ENCODE measurements around the gene SLC25A39. TPM values are rescaled to one million over a fixed set of nuclear protein-coding genes. Genes with fewer than 3 reads are reported as not detected.

SLC25A39 gene
- total RNA-seq, 1 experiment from 2014 or later: 164 TPM

DNA sequence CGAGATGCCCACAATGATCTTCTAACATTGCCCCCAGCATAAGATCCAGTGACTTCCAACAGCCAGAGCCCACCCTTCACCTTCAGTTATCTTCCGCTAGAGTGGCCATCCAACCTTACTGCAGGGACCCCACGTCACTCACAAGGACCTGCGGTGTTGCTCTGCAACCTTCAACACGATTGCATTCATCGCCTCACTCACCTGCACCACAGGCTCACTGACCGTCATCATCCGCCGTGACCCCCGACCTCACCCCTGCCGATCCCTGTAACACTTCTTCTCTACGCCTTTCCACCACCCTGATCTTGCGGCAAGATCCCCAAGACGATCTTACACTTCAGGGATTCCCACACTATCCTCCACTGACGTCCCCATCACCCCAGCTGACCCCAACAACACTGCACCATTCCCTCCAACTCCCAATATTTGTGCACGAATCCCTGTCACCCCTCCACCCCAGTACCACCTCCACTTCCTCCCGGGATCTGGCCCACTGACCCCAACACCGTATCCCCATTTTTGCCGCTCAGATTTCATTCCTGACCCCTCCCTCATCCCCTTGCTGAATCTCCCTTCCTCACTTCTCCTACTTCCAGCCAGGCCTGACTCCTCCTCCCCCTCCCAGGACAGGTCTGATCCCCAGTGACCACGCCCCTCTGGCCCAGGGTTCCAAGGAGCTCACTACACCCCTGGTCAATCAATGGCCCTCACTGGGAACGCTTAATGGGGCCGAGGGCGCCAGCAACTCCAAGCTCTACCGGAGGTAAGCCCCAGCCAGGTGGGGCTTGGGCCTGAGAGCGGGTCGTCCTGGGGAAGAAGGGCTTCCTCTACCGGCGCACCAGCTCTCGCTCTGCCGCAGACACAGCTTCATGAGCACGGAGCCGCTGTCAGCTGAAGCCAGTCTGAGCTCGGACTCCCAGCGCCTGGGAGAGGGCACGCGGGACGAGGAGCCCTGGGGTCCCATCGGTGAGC is 8.6 kb downstream of the SLC25A39 start:
- POLR2A ChIA-PET (ENCODE audit: unreplicated experiment): interaction anchor here (0.6 to 0.7 kb wide), 2 partner anchors 15 to 1108 kb away, joined by 3 read pairs; no protein-coding TSS in a partner anchor

DNA sequence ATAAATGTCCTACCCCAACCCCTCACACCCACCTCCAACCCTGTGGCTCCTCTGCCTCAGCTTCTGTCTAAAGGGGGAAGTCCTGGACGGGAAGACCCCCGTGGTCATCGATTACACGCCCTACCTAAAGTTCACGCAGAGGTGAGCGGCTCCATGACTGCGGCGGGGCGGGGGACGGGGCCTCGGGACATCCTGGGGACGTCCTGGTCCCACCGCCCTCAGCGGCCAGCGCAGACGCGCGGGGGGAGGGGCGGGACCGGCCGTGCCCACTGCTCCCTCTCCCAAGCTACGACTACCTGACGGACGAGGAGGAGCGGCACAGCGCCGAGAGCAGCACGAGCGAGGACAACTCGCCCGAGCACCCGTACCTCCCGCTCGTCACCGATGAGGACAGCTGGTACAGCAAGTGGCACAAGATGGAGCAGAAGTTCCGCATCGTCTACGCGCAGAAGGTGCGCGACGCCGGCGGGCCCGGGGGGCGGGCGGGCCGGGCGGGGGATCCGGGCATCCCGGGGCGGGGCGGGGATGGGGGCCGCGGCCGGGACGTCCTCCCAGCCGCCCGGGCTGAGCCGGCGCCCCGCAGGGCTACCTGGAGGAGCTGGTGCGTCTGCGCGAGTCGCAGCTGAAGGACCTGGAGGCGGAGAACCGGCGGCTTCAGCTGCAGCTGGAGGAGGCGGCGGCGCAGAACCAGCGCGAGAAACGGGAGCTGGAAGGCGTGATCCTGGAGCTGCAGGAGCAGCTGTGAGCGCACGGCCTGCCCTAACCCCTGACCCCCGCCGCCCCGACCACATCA is 9.6 kb downstream of the SLC25A39 start:
- Histone ChIP-seq H3K4me3 (no peak overlapping the region), H3K4me1 (replicated peaks; ENCODE audit: insufficient read depth) (no peaks in the 10 kb centered on the region), H3K9me2 (ENCODE audit: insufficient read depth) (no peaks in the 10 kb centered on the region), H3K36me3 (ENCODE audit: low read depth) (no peaks in the 10 kb centered on the region), H4K20me1 (ENCODE audit: insufficient read depth) (no peaks in the 10 kb centered on the region), H3K9me3 (ENCODE audit: insufficient read depth, low read depth) (no peaks in the 10 kb centered on the region), H3K27ac (no peak overlapping the region), H3K27me3 (ENCODE audit: insufficient read depth, low read depth) (no peaks in the 10 kb centered on the region), H3K4me2 (peak overlapping the region; percentile 45; the same call in 1 of the 2 replicates), H3F3A (ENCODE audit: insufficient read depth, low read depth) (peaks cover 25% of the 10 kb centered on the region; the same call in 1 of the 2 replicates), H2AFZ (no peak overlapping the region), H3K79me2 (ENCODE audit: low read depth) (no peaks in the 10 kb centered on the region)
- ChIA-PET POLR2A (ENCODE audit: unreplicated experiment) (interaction anchor here (0.6 to 0.7 kb wide), 3 partner anchors 16 to 1109 kb away, joined by 3 to 5 read pairs (median 3); no protein-coding TSS in a partner anchor), CTCF (interaction anchor here (0.6 kb wide), 1 partner anchor 10 kb away, joined by 3 read pairs; no protein-coding TSS in a partner anchor)
- peak in 1 of 2 experiments; percentile 53 for DNase-seq
- intact Hi-C loops (cut with micrococcal nuclease; ENCODE audit: unreplicated experiment): no loop called here
- no peak for TF ChIP-seq EZH2 (IDR thresholded peaks at IDR 0.05; ENCODE audit: low read depth)
- TF ChIP-seq, protein P1, sequence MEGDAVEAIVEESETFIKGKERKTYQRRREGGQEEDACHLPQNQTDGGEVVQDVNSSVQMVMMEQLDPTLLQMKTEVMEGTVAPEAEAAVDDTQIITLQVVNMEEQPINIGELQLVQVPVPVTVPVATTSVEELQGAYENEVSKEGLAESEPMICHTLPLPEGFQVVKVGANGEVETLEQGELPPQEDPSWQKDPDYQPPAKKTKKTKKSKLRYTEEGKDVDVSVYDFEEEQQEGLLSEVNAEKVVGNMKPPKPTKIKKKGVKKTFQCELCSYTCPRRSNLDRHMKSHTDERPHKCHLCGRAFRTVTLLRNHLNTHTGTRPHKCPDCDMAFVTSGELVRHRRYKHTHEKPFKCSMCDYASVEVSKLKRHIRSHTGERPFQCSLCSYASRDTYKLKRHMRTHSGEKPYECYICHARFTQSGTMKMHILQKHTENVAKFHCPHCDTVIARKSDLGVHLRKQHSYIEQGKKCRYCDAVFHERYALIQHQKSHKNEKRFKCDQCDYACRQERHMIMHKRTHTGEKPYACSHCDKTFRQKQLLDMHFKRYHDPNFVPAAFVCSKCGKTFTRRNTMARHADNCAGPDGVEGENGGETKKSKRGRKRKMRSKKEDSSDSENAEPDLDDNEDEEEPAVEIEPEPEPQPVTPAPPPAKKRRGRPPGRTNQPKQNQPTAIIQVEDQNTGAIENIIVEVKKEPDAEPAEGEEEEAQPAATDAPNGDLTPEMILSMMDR (conservative IDR thresholded peaks at IDR 0.05): no peak
- no TSS peak for BruUV-seq (replicated peaks)

More for the DNA sequence above, 8.6 kb downstream of the SLC25A39 start:
- H3K9me3 ChIP-seq (ENCODE audit: insufficient read depth, low read depth): no peaks in the 10 kb centered on the region
- H3K9me2 ChIP-seq (ENCODE audit: insufficient read depth): no peaks in the 10 kb centered on the region
- H3K79me2 ChIP-seq (ENCODE audit: low read depth): no peaks in the 10 kb centered on the region
- CTCF ChIA-PET: interaction anchor here (0.6 kb wide), 1 partner anchor 9 kb away, joined by 3 read pairs; no protein-coding TSS in a partner anchor
- TF ChIP-seq, protein P1 (conservative IDR thresholded peaks at IDR 0.05): no peak
- no peak for TF ChIP-seq EZH2 (IDR thresholded peaks at IDR 0.05; ENCODE audit: low read depth)
- no peaks in the 10 kb centered on the region for H3K4me1 ChIP-seq (replicated peaks; ENCODE audit: insufficient read depth)
- no peak overlapping the region for H2AFZ ChIP-seq
- no TSS peak for BruUV-seq (replicated peaks)
- H4K20me1 ChIP-seq (ENCODE audit: insufficient read depth): no peaks in the 10 kb centered on the region
- H3K4me2 ChIP-seq: peak overlapping the region; percentile 45; the same call in 1 of the 2 replicates
- intact Hi-C loops (cut with micrococcal nuclease; ENCODE audit: unreplicated experiment): no loop called here
- H3K27ac ChIP-seq: no peak overlapping the region
- no peaks in the 10 kb centered on the region for H3K36me3 ChIP-seq (ENCODE audit: low read depth)
- H3K4me3 ChIP-seq: no peak overlapping the region
- H3F3A ChIP-seq (ENCODE audit: insufficient read depth, low read depth): peaks cover 20% of the 10 kb centered on the region; the same call in 1 of the 2 replicates
- DNase-seq: no peak
- H3K27me3 ChIP-seq (ENCODE audit: insufficient read depth, low read depth): no peaks in the 10 kb centered on the region

DNA sequence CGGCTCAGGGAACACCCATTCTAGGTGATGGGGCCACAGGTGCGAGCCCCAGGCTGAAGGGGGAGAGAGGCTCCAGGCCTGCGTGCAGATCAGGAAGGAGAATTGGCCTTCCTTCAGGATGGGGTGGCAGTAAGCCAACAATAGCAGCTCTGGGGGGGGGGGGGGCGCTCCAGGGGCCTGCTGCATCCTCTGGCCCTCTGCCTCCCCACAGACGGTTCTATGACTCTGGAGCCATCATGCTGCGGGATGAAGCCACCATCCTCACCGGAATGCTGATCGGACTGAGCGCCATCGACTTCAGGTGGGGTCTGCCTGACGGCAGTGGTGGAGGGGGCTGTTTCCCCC is 10.1 kb downstream of the SLC25A39 start:
- ChIA-PET CTCF (no interaction called here), POLR2A (ENCODE audit: unreplicated experiment) (no interaction called here)
- no TSS peak for BruUV-seq (replicated peaks)

More for the DNA sequence above, 10.1 kb downstream of the SLC25A39 start:
- Histone ChIP-seq H3K4me2 (no peak overlapping the region), H3K9me3 (ENCODE audit: insufficient read depth, low read depth) (no peaks in the 10 kb centered on the region), H3K4me1 (replicated peaks; ENCODE audit: insufficient read depth) (no peaks in the 10 kb centered on the region), H3K27me3 (ENCODE audit: insufficient read depth, low read depth) (no peaks in the 10 kb centered on the region), H3K27ac (no peak overlapping the region), H3K36me3 (ENCODE audit: low read depth) (no peaks in the 10 kb centered on the region), H4K20me1 (ENCODE audit: insufficient read depth) (no peaks in the 10 kb centered on the region), H3K4me3 (no peak overlapping the region), H3K9me2 (ENCODE audit: insufficient read depth) (no peaks in the 10 kb centered on the region), H3F3A (ENCODE audit: insufficient read depth, low read depth) (peaks cover 25% of the 10 kb centered on the region; the same call in 1 of the 2 replicates), H2AFZ (no peak overlapping the region), H3K79me2 (ENCODE audit: low read depth) (no peaks in the 10 kb centered on the region)
- TF ChIP-seq, protein P1 (conservative IDR thresholded peaks at IDR 0.05): no peak
- TF ChIP-seq EZH2 (IDR thresholded peaks at IDR 0.05; ENCODE audit: low read depth): no peak
- intact Hi-C loops (cut with micrococcal nuclease; ENCODE audit: unreplicated experiment): no loop called here
- DNase-seq: no peak

Measured in PC-9 (cell line).